SK-N-SH (cell line): ENCODE results near the gene TUBD1. TPM values are rescaled to one million over a fixed set of nuclear protein-coding genes. Genes with fewer than 3 reads are reported as not detected.

ENCODE experiments used
- CTCF ChIA-PET: fragments of 300-600, 350-600 bp; formaldehyde crosslinking; extraction: SDS; loops from one replicate; lab custom pipeline; 2021; lab: Yijun Ruan, JAX
- POLR2A ChIA-PET: fragments of 350-600 bp; sonication (Branson Sonifier 250); formaldehyde crosslinking; extraction: SDS; loops from one replicate; lab custom pipeline; 2020; ENCODE audit warnings: antibody characterized with exemption, inconsistent platforms; lab: Yijun Ruan, JAX
- DNase-seq: peaks from one replicate; pipeline ENCODE4 v3.0.0; 2012
- H2AFZ ChIP-seq: fragments of 200-600 bp; sonication (generic); 2 replicates; pipeline ENCODE4 v1.8.1; 2016; ENCODE audit warnings: antibody characterized with exemption, mild to moderate bottlenecking, low read depth
- H3F3A ChIP-seq: fragments of 200-600 bp; sonication (generic); replicated peaks from 2 replicates; pipeline ENCODE3; 2016; ENCODE audit warnings: antibody characterized with exemption, mild to moderate bottlenecking; ENCODE audit not compliant: insufficient read depth
- H3K27ac ChIP-seq, 2 experiments: fragments of 200-500 bp in 1 of 2; fragments of 200-600 bp in 1 of 2; sonication (Bioruptor generic) in 1 of 2; sonication (generic), shearing (Covaris generic) in 1 of 2; 2 replicates each; pipeline versions ENCODE4 v1.5.1 to v1.6.1; 2014 to 2016; ENCODE audit warnings: low read depth in 2 of 2, inconsistent platforms in 1 of 2, low read length in 1 of 2, mild to moderate bottlenecking in 1 of 2, mixed read lengths in 1 of 2
- H3K27me3 ChIP-seq: fragments of 200-600 bp; sonication (generic), shearing (Covaris generic); 2 replicates; pipeline ENCODE4 v1.6.1; 2016; ENCODE audit warnings: mixed run types; ENCODE audit not compliant: insufficient read depth
- H3K36me3 ChIP-seq, 2 experiments: fragments of 200-500 bp in 1 of 2; fragments of 200-600 bp in 1 of 2; sonication (Bioruptor generic) in 1 of 2; sonication (generic) in 1 of 2; replicated peaks in 1 of 2; 2 replicates each; pipeline versions ENCODE3 to v1.5.1; 2014 to 2016; ENCODE audit warnings: low read length in 1 of 2, mild to moderate bottlenecking in 1 of 2; ENCODE audit not compliant: insufficient read depth in 2 of 2, control insufficient read depth in 1 of 2
- H3K4me1 ChIP-seq, 2 experiments: fragments of 200-500 bp in 1 of 2; fragments of 200-600 bp in 1 of 2; sonication (Bioruptor generic) in 1 of 2; sonication (generic), shearing (Covaris generic) in 1 of 2; 2 replicates each; pipeline versions ENCODE4 v1.5.1 to v1.6.1; 2014 to 2016; ENCODE audit warnings: low read depth in 1 of 2, low read length in 1 of 2, mixed run types in 1 of 2; ENCODE audit not compliant: insufficient read depth in 2 of 2, control insufficient read depth in 1 of 2
- H3K4me2 ChIP-seq: fragments of 200-600 bp; sonication (generic), shearing (Covaris generic); 2 replicates; pipeline ENCODE4 v1.6.1; 2017; ENCODE audit warnings: mixed run types
- H3K4me3 ChIP-seq, 2 experiments: fragments of 200-500 bp in 1 of 2; fragments of 200-600 bp in 1 of 2; sonication (Bioruptor generic) in 1 of 2; sonication (generic), shearing (Covaris generic) in 1 of 2; 2 replicates each; pipeline versions ENCODE4 v1.5.1 to v1.8.1; 2014 to 2016; ENCODE audit warnings: low read depth in 2 of 2, inconsistent platforms in 1 of 2, low read length in 1 of 2, mild to moderate bottlenecking in 1 of 2, mixed read lengths in 1 of 2, moderate library complexity in 1 of 2
- H3K79me2 ChIP-seq: fragments of 200-600 bp; sonication (generic); 2 replicates; pipeline ENCODE4 v1.8.1; 2017; ENCODE audit warnings: mild to moderate bottlenecking; ENCODE audit not compliant: insufficient read depth
- H3K9ac ChIP-seq: fragments of 200-600 bp; sonication (generic); 2 replicates; pipeline ENCODE4 v1.6.1; 2017; ENCODE audit warnings: mixed run types
- H3K9me2 ChIP-seq: fragments of 200-600 bp; sonication (generic); 2 replicates; pipeline ENCODE4 v1.6.1; 2017; ENCODE audit warnings: mixed run types
- H3K9me3 ChIP-seq: fragments of 200-600 bp; sonication (generic); 2 replicates; pipeline ENCODE4 v1.6.1; 2017; ENCODE audit warnings: mixed run types, mild to moderate bottlenecking, moderate library complexity
- H4K20me1 ChIP-seq: fragments of 200-600 bp; sonication (generic); 2 replicates; pipeline ENCODE4 v1.6.1; 2017; ENCODE audit warnings: mild to moderate bottlenecking, mixed run types; ENCODE audit not compliant: insufficient read depth
- ELF1 ChIP-seq: IDR thresholded peaks from 2 replicates; pipeline ENCODE4 v1.4.0; 2012
- EP300 ChIP-seq, 2 experiments: IDR thresholded peaks; 2 replicates each; pipeline versions ENCODE4 v1.4.0 to v1.6.1; 2012; ENCODE audit warnings: borderline replicate concordance in 1 of 2, low read depth in 1 of 2, low read length in 1 of 2
- FOXM1 ChIP-seq: IDR thresholded peaks from 2 replicates; pipeline ENCODE4 v1.4.0; 2012; ENCODE audit warnings: low read depth, mild to moderate bottlenecking
- JUND ChIP-seq: IDR thresholded peaks from 2 replicates; pipeline ENCODE4 v1.4.0; 2012
- MEF2A ChIP-seq: IDR thresholded peaks from 2 replicates; pipeline ENCODE4 v1.4.0; 2012; ENCODE audit warnings: low read depth, borderline replicate concordance
- NFIC ChIP-seq: IDR thresholded peaks from 2 replicates; pipeline ENCODE4 v1.4.0; 2012; ENCODE audit warnings: borderline replicate concordance
- POLR2AphosphoS5 ChIP-seq: IDR thresholded peaks from 2 replicates; pipeline ENCODE4 v1.6.1; 2012; ENCODE audit warnings: low read depth, low read length
- RCOR1 ChIP-seq: fragments of 150-350 bp; IDR thresholded peaks from 2 replicates; pipeline ENCODE4 v1.6.1; 2017; ENCODE audit warnings: antibody characterized with exemption, low read length
- RFX5 ChIP-seq: IDR thresholded peaks from 2 replicates; pipeline ENCODE4 v1.6.1; 2012; ENCODE audit warnings: mild to moderate bottlenecking, improper control_type of control experiment, low read length
- SIN3A ChIP-seq: IDR thresholded peaks from 2 replicates; pipeline ENCODE4 v1.6.1; 2012; ENCODE audit warnings: low read depth, mild to moderate bottlenecking, low read length, moderate library complexity, borderline replicate concordance
- TAF1 ChIP-seq: IDR thresholded peaks from 2 replicates; pipeline ENCODE4 v1.6.1; 2012; ENCODE audit warnings: low read depth, mild to moderate bottlenecking, low read length, moderate library complexity, borderline replicate concordance
- TCF12 ChIP-seq: IDR thresholded peaks from 2 replicates; pipeline ENCODE4 v1.4.0; 2012
- WGBS: methylation state at CpG from one replicate; pipeline ENCODE4 v1.1.6; 2017; ENCODE audit warnings: low lambda C conversion rate; 5-methylcytosine and 5-hydroxymethylcytosine counted together
- polyA plus RNA-seq, 3 experiments: library from polyadenylated mRNA; depleted of rRNA; stranded (reverse); fragments of >200 nt; gene quantifications; 2 replicates each; pipeline ENCODE4 v1.2.3, GENCODE V29; 2012
- TF ChIP-seq, protein P1 (sequence below): IDR thresholded peaks from 2 replicates; pipeline ENCODE4 v1.6.1; 2012; ENCODE audit warnings: mild to moderate bottlenecking, low read depth, low read length, moderate library complexity
- TF ChIP-seq, protein P2 (sequence below): IDR thresholded peaks from 2 replicates; pipeline ENCODE4 v1.4.0; 2012; ENCODE audit warnings: low read depth
- TF ChIP-seq, protein P3 (sequence below): IDR thresholded peaks from 2 replicates; pipeline ENCODE4; 2012

Gene TUBD1
- polyA plus RNA-seq, 1 of the 3 experiments (the other 2 are of a cell fraction) = 3.2 TPM

DNA sequence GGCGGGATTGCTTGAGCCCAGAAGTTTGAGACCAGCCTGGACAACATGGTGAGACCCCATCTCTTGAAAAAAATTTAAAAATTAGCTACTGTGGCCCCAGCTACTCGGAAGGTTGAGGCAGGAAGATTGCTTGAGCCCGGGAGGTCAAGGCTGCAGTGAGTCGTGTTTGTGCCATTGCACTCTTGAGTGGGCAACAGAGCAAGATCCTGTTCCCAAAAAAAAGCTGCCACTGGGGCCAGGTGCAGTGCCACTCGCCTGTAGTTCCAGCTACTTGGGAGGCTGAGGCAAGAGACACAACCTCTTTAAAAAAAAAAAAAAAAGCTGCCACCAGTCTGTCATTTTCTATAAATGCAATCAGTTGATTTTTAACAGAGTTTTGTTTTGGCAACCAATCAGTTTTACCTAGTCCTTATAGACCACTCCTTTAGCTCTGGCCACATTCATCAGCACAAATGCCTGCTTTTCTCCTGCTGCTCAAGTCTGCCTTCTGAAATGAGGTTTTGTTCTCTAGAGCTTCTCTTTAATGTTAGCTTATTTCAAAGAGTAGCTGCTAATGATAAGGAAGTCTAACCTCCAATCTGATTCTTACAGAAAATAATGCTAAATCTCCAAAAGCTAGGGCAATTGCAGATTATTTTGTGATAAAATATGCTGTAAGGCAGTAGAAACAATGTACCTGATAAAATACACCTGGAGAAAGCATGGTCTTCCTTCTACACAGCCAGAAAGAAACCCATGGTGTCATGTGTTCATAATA, 64.8 kb downstream of the TUBD1 start:
- H3K9me2 ChIP-seq = no peaks in the 10 kb centered on the region
- TF ChIP-seq, protein P1, sequence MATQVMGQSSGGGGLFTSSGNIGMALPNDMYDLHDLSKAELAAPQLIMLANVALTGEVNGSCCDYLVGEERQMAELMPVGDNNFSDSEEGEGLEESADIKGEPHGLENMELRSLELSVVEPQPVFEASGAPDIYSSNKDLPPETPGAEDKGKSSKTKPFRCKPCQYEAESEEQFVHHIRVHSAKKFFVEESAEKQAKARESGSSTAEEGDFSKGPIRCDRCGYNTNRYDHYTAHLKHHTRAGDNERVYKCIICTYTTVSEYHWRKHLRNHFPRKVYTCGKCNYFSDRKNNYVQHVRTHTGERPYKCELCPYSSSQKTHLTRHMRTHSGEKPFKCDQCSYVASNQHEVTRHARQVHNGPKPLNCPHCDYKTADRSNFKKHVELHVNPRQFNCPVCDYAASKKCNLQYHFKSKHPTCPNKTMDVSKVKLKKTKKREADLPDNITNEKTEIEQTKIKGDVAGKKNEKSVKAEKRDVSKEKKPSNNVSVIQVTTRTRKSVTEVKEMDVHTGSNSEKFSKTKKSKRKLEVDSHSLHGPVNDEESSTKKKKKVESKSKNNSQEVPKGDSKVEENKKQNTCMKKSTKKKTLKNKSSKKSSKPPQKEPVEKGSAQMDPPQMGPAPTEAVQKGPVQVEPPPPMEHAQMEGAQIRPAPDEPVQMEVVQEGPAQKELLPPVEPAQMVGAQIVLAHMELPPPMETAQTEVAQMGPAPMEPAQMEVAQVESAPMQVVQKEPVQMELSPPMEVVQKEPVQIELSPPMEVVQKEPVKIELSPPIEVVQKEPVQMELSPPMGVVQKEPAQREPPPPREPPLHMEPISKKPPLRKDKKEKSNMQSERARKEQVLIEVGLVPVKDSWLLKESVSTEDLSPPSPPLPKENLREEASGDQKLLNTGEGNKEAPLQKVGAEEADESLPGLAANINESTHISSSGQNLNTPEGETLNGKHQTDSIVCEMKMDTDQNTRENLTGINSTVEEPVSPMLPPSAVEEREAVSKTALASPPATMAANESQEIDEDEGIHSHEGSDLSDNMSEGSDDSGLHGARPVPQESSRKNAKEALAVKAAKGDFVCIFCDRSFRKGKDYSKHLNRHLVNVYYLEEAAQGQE = no peak
- peak; percentile 32; the same call in 1 of the 2 replicates for TF ChIP-seq MEF2A
- TF ChIP-seq TAF1 = peak; percentile 69
- TF ChIP-seq SIN3A = 0 out of 2 replicates have a peak, but pooled peaks have one; percentile 77
- peak; percentile 42; the same call in 1 of the 2 replicates for TF ChIP-seq FOXM1
- TF ChIP-seq NFIC = peak; percentile 54; the same call in 1 of the 2 replicates
- peak; percentile 85 for TF ChIP-seq POLR2AphosphoS5
- no peak for TF ChIP-seq RCOR1
- TF ChIP-seq TCF12 = peak; percentile 93
- TF ChIP-seq EP300 (IDR thresholded peaks at IDR 0.05; ENCODE audit: borderline replicate concordance in 1 of 2, low read depth in 1 of 2, low read length in 1 of 2) = peak; percentile 47 to 62; a peak in 2 of 4 replicates
- TF ChIP-seq, protein P2, sequence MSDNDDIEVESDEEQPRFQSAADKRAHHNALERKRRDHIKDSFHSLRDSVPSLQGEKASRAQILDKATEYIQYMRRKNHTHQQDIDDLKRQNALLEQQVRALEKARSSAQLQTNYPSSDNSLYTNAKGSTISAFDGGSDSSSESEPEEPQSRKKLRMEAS = peak; percentile 47; the same call in 1 of the 2 replicates
- TF ChIP-seq ELF1 = no peak
- 0 out of 2 replicates have a peak, but pooled peaks have one; percentile 7 for TF ChIP-seq RFX5
- TF ChIP-seq JUND = peak; percentile 45; the same call in 1 of the 2 replicates
- TF ChIP-seq, protein P3, sequence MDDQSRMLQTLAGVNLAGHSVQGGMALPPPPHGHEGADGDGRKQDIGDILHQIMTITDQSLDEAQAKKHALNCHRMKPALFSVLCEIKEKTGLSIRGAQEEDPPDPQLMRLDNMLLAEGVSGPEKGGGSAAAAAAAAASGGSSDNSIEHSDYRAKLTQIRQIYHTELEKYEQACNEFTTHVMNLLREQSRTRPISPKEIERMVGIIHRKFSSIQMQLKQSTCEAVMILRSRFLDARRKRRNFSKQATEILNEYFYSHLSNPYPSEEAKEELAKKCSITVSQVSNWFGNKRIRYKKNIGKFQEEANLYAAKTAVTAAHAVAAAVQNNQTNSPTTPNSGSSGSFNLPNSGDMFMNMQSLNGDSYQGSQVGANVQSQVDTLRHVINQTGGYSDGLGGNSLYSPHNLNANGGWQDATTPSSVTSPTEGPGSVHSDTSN = peak; percentile 91
- peak overlapping the region; percentile 87 to 100 for H3K27ac ChIP-seq
- peaks cover 65% of the 10 kb centered on the region for H3F3A ChIP-seq
- H3K4me3 ChIP-seq = no peak overlapping the region
- H3K4me1 ChIP-seq = peaks cover 14 to 61% of the 10 kb centered on the region in 2 experiments
- ChIA-PET CTCF (interaction anchor here (0.9 to 1.6 kb wide), 5 partner anchors 10 to 86 kb away, joined by 3 to 6 read pairs (median 4); no protein-coding TSS in a partner anchor), POLR2A (interaction anchor here (0.5 kb wide), 1 partner anchor 19 kb away, joined by 3 read pairs; no protein-coding TSS in a partner anchor)
- no peaks in the 10 kb centered on the region for H3K27me3 ChIP-seq
- peak overlapping the region; percentile 95 for H3K9ac ChIP-seq
- no peaks in the 10 kb centered on the region for H4K20me1 ChIP-seq
- H3K4me2 ChIP-seq = peak overlapping the region; percentile 67
- H3K36me3 ChIP-seq = peaks cover 0 to 7% of the 10 kb centered on the region in 2 experiments
- WGBS = 43% methylated on average over 5 of the region's 5 CpGs
- H2AFZ ChIP-seq = no peak overlapping the region
- H3K9me3 ChIP-seq = no peaks in the 10 kb centered on the region
- peaks cover 65% of the 10 kb centered on the region for H3K79me2 ChIP-seq
- DNase-seq = peak; percentile 47
